ENCODE measurements around the gene HMG20A.

The HMG20A gene

GRCh38 chr15:77393471-77393840 lies 27.2 kb upstream of the HMG20A start:
- H3K4me3 ChIP-seq (ENCODE audit: low read depth, low read length) = no peak overlapping the region

DNA sequence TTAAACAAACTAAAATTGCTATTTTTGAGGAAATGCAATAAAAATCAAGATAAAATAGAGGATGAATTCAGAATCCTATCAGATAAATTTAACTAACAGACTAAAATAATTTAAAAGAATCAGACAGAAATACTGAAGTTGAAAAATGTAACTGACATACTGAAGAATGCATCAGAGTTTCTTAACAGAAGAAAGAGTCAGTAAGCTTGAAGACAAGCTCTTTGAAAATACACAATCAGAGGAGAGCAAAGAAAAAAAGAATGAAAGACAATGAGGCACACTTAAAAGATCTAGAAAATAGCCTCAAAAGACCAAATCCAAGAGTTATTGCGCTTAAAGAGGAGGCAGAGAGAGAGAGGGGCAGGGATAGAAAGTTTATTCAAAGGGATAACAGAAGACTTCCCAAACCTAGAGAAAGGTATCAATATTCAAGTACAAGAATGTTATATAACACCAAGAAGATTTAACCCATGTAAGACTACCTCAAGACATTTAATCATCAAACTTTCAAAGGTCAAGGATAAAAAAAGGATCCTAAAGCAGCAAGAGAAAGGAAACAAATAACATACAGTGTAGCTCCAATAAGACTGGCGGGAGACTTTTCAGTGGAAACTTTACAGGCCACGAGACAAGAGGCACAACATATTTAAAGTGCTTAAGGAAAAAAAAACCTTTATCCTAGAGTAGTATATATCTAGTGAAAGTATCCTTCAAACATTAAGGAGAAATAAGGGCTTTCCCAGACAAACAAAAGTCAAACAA lies 25.5 kb upstream of the HMG20A start:
- no peak overlapping the region for H3K4ac ChIP-seq (ENCODE audit: low read depth, low read length)
- no peaks in the 10 kb centered on the region for H3K9me3 ChIP-seq (ENCODE audit: insufficient read depth, low read depth, low read length)
- no peak overlapping the region for H2BK120ac ChIP-seq (ENCODE audit: insufficient read depth, low read length, poor library complexity)
- no peak overlapping the region for H3K14ac ChIP-seq (ENCODE audit: low read length)
- no peak overlapping the region for H2AFZ ChIP-seq (ENCODE audit: insufficient read depth, low read length, poor library complexity)
- peaks cover 4 to 5% of the 10 kb centered on the region in 2 experiments for H3K4me1 ChIP-seq (ENCODE audit: control insufficient read depth in 1 of 2, insufficient read depth in 2 of 2, low read length in 2 of 2)
- no peaks in the 10 kb centered on the region for H3K79me1 ChIP-seq (ENCODE audit: low read length)
- no peak for DNase-seq
- H3K36me3 ChIP-seq (ENCODE audit: control insufficient read depth in 1 of 2, insufficient read depth in 2 of 2, low read length in 2 of 2) = no peaks in the 10 kb centered on the region
- H2BK5ac ChIP-seq (ENCODE audit: low read depth, low read length, poor library complexity) = no peak overlapping the region
- H4K8ac ChIP-seq (ENCODE audit: low read depth, low read length) = no peak overlapping the region
- H3K79me2 ChIP-seq (ENCODE audit: control insufficient read depth, insufficient read depth, low read length, poor library complexity) = peaks cover 4% of the 10 kb centered on the region
- H2AK5ac ChIP-seq (ENCODE audit: low read length) = no peak overlapping the region
- H2BK12ac ChIP-seq (ENCODE audit: low read length) = no peak overlapping the region
- H4K91ac ChIP-seq (ENCODE audit: low read depth, low read length) = no peak overlapping the region
- H3K23ac ChIP-seq (ENCODE audit: low read length) = no peak overlapping the region
- no peak overlapping the region for H3K4me3 ChIP-seq (ENCODE audit: low read depth, low read length)
- no peak overlapping the region for H3K9ac ChIP-seq (ENCODE audit: low read length)
- H3K4me2 ChIP-seq (ENCODE audit: low read length) = no peak overlapping the region
- H4K12ac ChIP-seq (ENCODE audit: low read depth, low read length) = no peak overlapping the region
- no peaks in the 10 kb centered on the region for H3K27me3 ChIP-seq (ENCODE audit: insufficient read depth, low read length)
- no peak overlapping the region for H3K27ac ChIP-seq (ENCODE audit: low read depth, low read length)
- no CpG with 5 or more reads among the region's 3 CpGs for WGBS (ENCODE audit: extremely low coverage, insufficient coverage, insufficient read length)
- no peak overlapping the region for H3K18ac ChIP-seq (ENCODE audit: low read length)

More at GRCh38 chr15:77393471-77393840, 27.2 kb upstream of the HMG20A start:
- DNase-seq = no peak
- no peak overlapping the region for H2BK5ac ChIP-seq (ENCODE audit: low read depth, low read length, poor library complexity)
- H3K9ac ChIP-seq (ENCODE audit: low read length) = no peak overlapping the region
- no peak overlapping the region for H3K14ac ChIP-seq (ENCODE audit: low read length)
- no peak overlapping the region for H4K12ac ChIP-seq (ENCODE audit: low read depth, low read length)
- H3K79me1 ChIP-seq (ENCODE audit: low read length) = no peaks in the 10 kb centered on the region
- H4K91ac ChIP-seq (ENCODE audit: low read depth, low read length) = no peak overlapping the region
- no peak overlapping the region for H3K4me2 ChIP-seq (ENCODE audit: low read length)
- H3K4me1 ChIP-seq (ENCODE audit: control insufficient read depth in 1 of 2, insufficient read depth in 2 of 2, low read length in 2 of 2) = peaks cover 4 to 5% of the 10 kb centered on the region in 2 experiments
- no peaks in the 10 kb centered on the region for H3K9me3 ChIP-seq (ENCODE audit: insufficient read depth, low read depth, low read length)
- H3K23ac ChIP-seq (ENCODE audit: low read length) = no peak overlapping the region
- H3K36me3 ChIP-seq (ENCODE audit: control insufficient read depth in 1 of 2, insufficient read depth in 2 of 2, low read length in 2 of 2) = no peaks in the 10 kb centered on the region
- H2AFZ ChIP-seq (ENCODE audit: insufficient read depth, low read length, poor library complexity) = no peak overlapping the region
- H3K27ac ChIP-seq (ENCODE audit: low read depth, low read length) = no peak overlapping the region
- no peak overlapping the region for H2BK120ac ChIP-seq (ENCODE audit: insufficient read depth, low read length, poor library complexity)
- no peak overlapping the region for H4K8ac ChIP-seq (ENCODE audit: low read depth, low read length)
- no peak overlapping the region for H2AK5ac ChIP-seq (ENCODE audit: low read length)
- H3K18ac ChIP-seq (ENCODE audit: low read length) = no peak overlapping the region
- H2BK12ac ChIP-seq (ENCODE audit: low read length) = no peak overlapping the region
- no peak overlapping the region for H3K4ac ChIP-seq (ENCODE audit: low read depth, low read length)
- H3K79me2 ChIP-seq (ENCODE audit: control insufficient read depth, insufficient read depth, low read length, poor library complexity) = peaks cover 4% of the 10 kb centered on the region
- H3K27me3 ChIP-seq (ENCODE audit: insufficient read depth, low read length) = no peaks in the 10 kb centered on the region

- Histone ChIP-seq H2AFZ (ENCODE audit: insufficient read depth, low read length, poor library complexity) (no peak overlapping the region), H4K91ac (ENCODE audit: low read depth, low read length) (no peak overlapping the region), H2BK12ac (ENCODE audit: low read length) (no peak overlapping the region), H3K4me3 (ENCODE audit: low read depth, low read length) (no peak overlapping the region), H3K4me2 (ENCODE audit: low read length) (no peak overlapping the region), H3K79me2 (ENCODE audit: control insufficient read depth, insufficient read depth, low read length, poor library complexity) (peaks cover 4% of the 10 kb centered on the region), H3K18ac (ENCODE audit: low read length) (no peak overlapping the region), H3K36me3 (ENCODE audit: control insufficient read depth in 1 of 2, insufficient read depth in 2 of 2, low read length in 2 of 2) (no peaks in the 10 kb centered on the region), H3K14ac (ENCODE audit: low read length) (no peak overlapping the region), H3K9ac (ENCODE audit: low read length) (no peak overlapping the region), H2BK120ac (ENCODE audit: insufficient read depth, low read length, poor library complexity) (no peak overlapping the region), H4K12ac (ENCODE audit: low read depth, low read length) (no peak overlapping the region), H3K27ac (ENCODE audit: low read depth, low read length) (no peak overlapping the region), H3K9me3 (ENCODE audit: insufficient read depth, low read depth, low read length) (no peaks in the 10 kb centered on the region), H3K79me1 (ENCODE audit: low read length) (no peaks in the 10 kb centered on the region), H3K4ac (ENCODE audit: low read depth, low read length) (no peak overlapping the region), H2BK5ac (ENCODE audit: low read depth, low read length, poor library complexity) (no peak overlapping the region), H2AK5ac (ENCODE audit: low read length) (no peak overlapping the region), H3K23ac (ENCODE audit: low read length) (no peak overlapping the region), H3K27me3 (ENCODE audit: insufficient read depth, low read length) (no peaks in the 10 kb centered on the region), H4K8ac (ENCODE audit: low read depth, low read length) (no peak overlapping the region), H3K4me1 (ENCODE audit: control insufficient read depth in 1 of 2, insufficient read depth in 2 of 2, low read length in 2 of 2) (no peaks in the 10 kb centered on the region)
- DNase-seq = no peak
- no CpG with 5 or more reads among the region's 1 CpG for WGBS (ENCODE audit: extremely low coverage, insufficient coverage, insufficient read length)
Observed at GRCh38 chr15:77396692-77397091, 24.0 kb upstream of the HMG20A start.

- Histone ChIP-seq H4K12ac (ENCODE audit: low read depth, low read length) (no peak overlapping the region), H2AFZ (ENCODE audit: insufficient read depth, low read length, poor library complexity) (no peak overlapping the region), H3K14ac (ENCODE audit: low read length) (no peak overlapping the region), H3K27ac (ENCODE audit: low read depth, low read length) (no peak overlapping the region), H3K4me3 (ENCODE audit: low read depth, low read length) (no peak overlapping the region), H2BK5ac (ENCODE audit: low read depth, low read length, poor library complexity) (no peak overlapping the region), H2BK120ac (ENCODE audit: insufficient read depth, low read length, poor library complexity) (no peak overlapping the region), H3K18ac (ENCODE audit: low read length) (no peak overlapping the region), H3K4ac (ENCODE audit: low read depth, low read length) (no peak overlapping the region), H2AK5ac (ENCODE audit: low read length) (no peak overlapping the region), H3K9me3 (ENCODE audit: insufficient read depth, low read depth, low read length) (no peaks in the 10 kb centered on the region), H4K91ac (ENCODE audit: low read depth, low read length) (no peak overlapping the region), H3K23ac (ENCODE audit: low read length) (no peak overlapping the region), H3K36me3 (ENCODE audit: control insufficient read depth in 1 of 2, insufficient read depth in 2 of 2, low read length in 2 of 2) (no peaks in the 10 kb centered on the region), H2BK12ac (ENCODE audit: low read length) (no peak overlapping the region), H3K79me2 (ENCODE audit: control insufficient read depth, insufficient read depth, low read length, poor library complexity) (peaks cover 4% of the 10 kb centered on the region), H4K8ac (ENCODE audit: low read depth, low read length) (no peak overlapping the region), H3K4me2 (ENCODE audit: low read length) (no peak overlapping the region), H3K9ac (ENCODE audit: low read length) (no peak overlapping the region), H3K79me1 (ENCODE audit: low read length) (no peaks in the 10 kb centered on the region), H3K27me3 (ENCODE audit: insufficient read depth, low read length) (no peaks in the 10 kb centered on the region), H3K4me1 (ENCODE audit: control insufficient read depth in 1 of 2, insufficient read depth in 2 of 2, low read length in 2 of 2) (no peaks in the 10 kb centered on the region)
- DNase-seq = no peak
- no CpG with 5 or more reads among the region's 1 CpG for WGBS (ENCODE audit: extremely low coverage, insufficient coverage, insufficient read length)
Observed at GRCh38 chr15:77398927-77399326, 21.8 kb upstream of the HMG20A start.

Data from trophoblast cell (in vitro differentiated cells and primary cell).